MCF 10A (cell line): Measurements from ENCODE around the gene PFKFB3. TPM values are rescaled to one million over a fixed set of nuclear protein-coding genes. Genes with fewer than 3 reads are reported as not detected.

ENCODE experiments used
- BruUV-seq: library from RNA; stranded (reverse); fragments of 400-500 nt; replicated peaks from 2 replicates; lab custom pipeline; 2021; lab: Mats Ljungman, UMichigan
- CTCF ChIA-PET: fragments of 300-600 bp; sonication (Branson Sonifier 250); formaldehyde crosslinking; extraction: SDS; loops from one replicate; lab custom pipeline; 2021; ENCODE audit warnings: antibody characterized with exemption, inconsistent platforms; lab: Yijun Ruan, JAX
- POLR2A ChIA-PET: fragments of 300-600, 350-650 bp; sonication (Branson Sonifier 250); formaldehyde crosslinking; extraction: SDS; loops from one replicate; lab custom pipeline; 2020; ENCODE audit warnings: antibody characterized with exemption, inconsistent platforms; lab: Yijun Ruan, JAX
- DNase-seq: peaks from one replicate; pipeline ENCODE4 v3.0.0-alpha.2; 2018; ENCODE audit not compliant: unreplicated experiment
- H3K27ac Mint-ChIP-seq: one replicate; pipeline ENCODE4 v1.8.0; 2022; ENCODE audit warnings: mild to moderate bottlenecking, low read depth, mixed read lengths; ENCODE audit not compliant: unreplicated experiment
- H3K27me3 Mint-ChIP-seq: one replicate; pipeline ENCODE4 v1.8.0; 2022; ENCODE audit warnings: mixed read lengths; ENCODE audit not compliant: insufficient read depth, unreplicated experiment
- H3K36me3 Mint-ChIP-seq: one replicate; pipeline ENCODE4 v1.8.0; 2022; ENCODE audit warnings: mild to moderate bottlenecking, moderate library complexity, mixed read lengths; ENCODE audit not compliant: insufficient read depth, unreplicated experiment
- H3K4me1 Mint-ChIP-seq: one replicate; pipeline ENCODE4 v1.8.0; 2022; ENCODE audit warnings: mixed read lengths; ENCODE audit not compliant: insufficient read depth, unreplicated experiment
- H3K4me3 Mint-ChIP-seq: one replicate; pipeline ENCODE4 v1.8.0; 2022; ENCODE audit warnings: mild to moderate bottlenecking, moderate library complexity, mixed read lengths; ENCODE audit not compliant: unreplicated experiment
- H3K9me3 Mint-ChIP-seq: one replicate; pipeline ENCODE4 v1.8.0; 2022; ENCODE audit warnings: mixed read lengths; ENCODE audit not compliant: unreplicated experiment
- intact Hi-C: fragments of 100-400 bp; cut with micrococcal nuclease; formaldehyde crosslinking; loops from 2 replicates; pipeline ENCODE4 v1.14.1; 2022
- total RNA-seq: library from RNA; stranded (reverse); gene quantifications from 2 replicates; pipeline ENCODE4 v1.2.3, GENCODE V29; 2022
- TF ChIP-seq, protein P1 (sequence below): fragments of 200-600 bp; IDR thresholded peaks from one replicate; pipeline ENCODE4 v1.8.0; 2022; ENCODE audit warnings: antibody characterized with exemption, mild to moderate bottlenecking; ENCODE audit not compliant: unreplicated experiment

PFKFB3 gene
- total RNA-seq, 1 experiment from 2014 or later: 15.8 TPM

DNA sequence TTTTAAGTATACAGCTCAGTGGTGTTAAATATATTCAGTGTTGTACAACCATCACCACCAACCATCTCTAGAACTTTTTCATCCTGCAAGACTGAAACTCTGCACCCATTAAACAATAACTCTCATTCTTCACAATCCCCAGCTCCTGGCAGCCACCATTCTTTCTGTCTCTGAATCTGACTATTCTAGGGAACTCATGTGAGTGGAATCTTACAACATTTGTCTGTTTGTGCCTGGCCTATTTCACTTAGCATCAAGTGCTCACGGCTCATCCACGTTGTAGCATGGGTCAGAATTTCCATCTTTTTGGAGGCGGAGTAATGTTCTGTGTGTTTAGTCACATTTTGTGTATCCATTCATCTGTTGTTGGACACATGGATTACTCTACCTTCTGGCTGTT is 40.8 kb upstream of the PFKFB3 start:
- no TSS peak for BruUV-seq
- H3K27me3 Mint-ChIP-seq: no peaks in the 10 kb centered on the region
- CTCF ChIA-PET: interaction anchor here (0.6 to 1.1 kb wide), 3 partner anchors 10 to 397 kb away, joined by 3 to 8 read pairs (median 4); no protein-coding TSS in a partner anchor
- intact Hi-C loops: no loop called here
- no peak overlapping the region for H3K4me3 Mint-ChIP-seq
- no peak for DNase-seq
- H3K9me3 Mint-ChIP-seq: no peaks in the 10 kb centered on the region
- TF ChIP-seq, protein P1, sequence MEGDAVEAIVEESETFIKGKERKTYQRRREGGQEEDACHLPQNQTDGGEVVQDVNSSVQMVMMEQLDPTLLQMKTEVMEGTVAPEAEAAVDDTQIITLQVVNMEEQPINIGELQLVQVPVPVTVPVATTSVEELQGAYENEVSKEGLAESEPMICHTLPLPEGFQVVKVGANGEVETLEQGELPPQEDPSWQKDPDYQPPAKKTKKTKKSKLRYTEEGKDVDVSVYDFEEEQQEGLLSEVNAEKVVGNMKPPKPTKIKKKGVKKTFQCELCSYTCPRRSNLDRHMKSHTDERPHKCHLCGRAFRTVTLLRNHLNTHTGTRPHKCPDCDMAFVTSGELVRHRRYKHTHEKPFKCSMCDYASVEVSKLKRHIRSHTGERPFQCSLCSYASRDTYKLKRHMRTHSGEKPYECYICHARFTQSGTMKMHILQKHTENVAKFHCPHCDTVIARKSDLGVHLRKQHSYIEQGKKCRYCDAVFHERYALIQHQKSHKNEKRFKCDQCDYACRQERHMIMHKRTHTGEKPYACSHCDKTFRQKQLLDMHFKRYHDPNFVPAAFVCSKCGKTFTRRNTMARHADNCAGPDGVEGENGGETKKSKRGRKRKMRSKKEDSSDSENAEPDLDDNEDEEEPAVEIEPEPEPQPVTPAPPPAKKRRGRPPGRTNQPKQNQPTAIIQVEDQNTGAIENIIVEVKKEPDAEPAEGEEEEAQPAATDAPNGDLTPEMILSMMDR: no peak
- H3K36me3 Mint-ChIP-seq: peaks cover 22% of the 10 kb centered on the region
- peaks cover 12% of the 10 kb centered on the region for H3K4me1 Mint-ChIP-seq
- POLR2A ChIA-PET: interaction anchor here (0.6 to 2.1 kb wide), 7 partner anchors 7 to 151 kb away, joined by 3 to 9 read pairs (median 4); no protein-coding TSS in a partner anchor
- H3K27ac Mint-ChIP-seq: no peak overlapping the region

- Mint-ChIP-seq H3K27ac (no peak overlapping the region), H3K4me3 (peak overlapping the region; percentile 95), H3K9me3 (no peaks in the 10 kb centered on the region), H3K27me3 (no peaks in the 10 kb centered on the region), H3K36me3 (peaks cover 28% of the 10 kb centered on the region), H3K4me1 (peaks cover 17% of the 10 kb centered on the region)
- CTCF ChIA-PET: interaction anchor here (0.7 to 1.6 kb wide), 6 partner anchors 11 to 239 kb away, joined by 3 to 8 read pairs (median 4); no protein-coding TSS in a partner anchor
- POLR2A ChIA-PET: interaction anchor here (0.8 to 2.1 kb wide), 18 partner anchors 8 to 559 kb away, joined by 3 to 11 read pairs (median 4); partner anchors contain the start of gene PFKFB3
- DNase-seq: no peak
- TF ChIP-seq, protein P1: no peak
- no TSS peak for BruUV-seq
- intact Hi-C loops: no loop called here
These were observed 40.0 kb upstream of the PFKFB3 start for GRCh38 chr10:6162589-6163356.

- TF ChIP-seq, protein P1: no peak
- ChIA-PET CTCF (interaction anchor here (0.7 to 1.6 kb wide), 3 partner anchors 11 to 238 kb away, joined by 3 to 6 read pairs (median 4); no protein-coding TSS in a partner anchor), POLR2A (interaction anchor here (0.6 to 2.1 kb wide), 21 partner anchors 9 to 558 kb away, joined by 3 to 14 read pairs (median 3); partner anchors contain the start of gene PFKFB3)
- peaks cover 18% of the 10 kb centered on the region for H3K4me1 Mint-ChIP-seq
- H3K9me3 Mint-ChIP-seq: no peaks in the 10 kb centered on the region
- peak overlapping the region; percentile 95 for H3K4me3 Mint-ChIP-seq
- BruUV-seq: TSS peak; percentile 60
- H3K27me3 Mint-ChIP-seq: no peaks in the 10 kb centered on the region
- peak overlapping the region; percentile 93 for H3K27ac Mint-ChIP-seq
- intact Hi-C loops: loop anchor here (1.0 kb wide), 1 partner anchor 234 kb away; no protein-coding TSS in a partner anchor
- peak; percentile 85 for DNase-seq
- peaks cover 28% of the 10 kb centered on the region for H3K36me3 Mint-ChIP-seq
These were observed 39.1 kb upstream of the PFKFB3 start for GRCh38 chr10:6163364-6164270.
